HG03342 (cell line): ENCODE measurements around the gene LTBP1.
"Not testable (repeated sequence)": the region's sequence is repeated elsewhere in the genome, so short reads cannot be mapped to it uniquely, and the experiment has no call there.

Source experiments
- ATAC-seq: cut with Tn5 transposase; IDR thresholded peaks from one replicate; pipeline ENCODE4 v1.9.1; 2021; ENCODE audit warnings: mild to moderate bottlenecking, moderate library complexity; ENCODE audit not compliant: unreplicated experiment

Gene LTBP1, protein sequence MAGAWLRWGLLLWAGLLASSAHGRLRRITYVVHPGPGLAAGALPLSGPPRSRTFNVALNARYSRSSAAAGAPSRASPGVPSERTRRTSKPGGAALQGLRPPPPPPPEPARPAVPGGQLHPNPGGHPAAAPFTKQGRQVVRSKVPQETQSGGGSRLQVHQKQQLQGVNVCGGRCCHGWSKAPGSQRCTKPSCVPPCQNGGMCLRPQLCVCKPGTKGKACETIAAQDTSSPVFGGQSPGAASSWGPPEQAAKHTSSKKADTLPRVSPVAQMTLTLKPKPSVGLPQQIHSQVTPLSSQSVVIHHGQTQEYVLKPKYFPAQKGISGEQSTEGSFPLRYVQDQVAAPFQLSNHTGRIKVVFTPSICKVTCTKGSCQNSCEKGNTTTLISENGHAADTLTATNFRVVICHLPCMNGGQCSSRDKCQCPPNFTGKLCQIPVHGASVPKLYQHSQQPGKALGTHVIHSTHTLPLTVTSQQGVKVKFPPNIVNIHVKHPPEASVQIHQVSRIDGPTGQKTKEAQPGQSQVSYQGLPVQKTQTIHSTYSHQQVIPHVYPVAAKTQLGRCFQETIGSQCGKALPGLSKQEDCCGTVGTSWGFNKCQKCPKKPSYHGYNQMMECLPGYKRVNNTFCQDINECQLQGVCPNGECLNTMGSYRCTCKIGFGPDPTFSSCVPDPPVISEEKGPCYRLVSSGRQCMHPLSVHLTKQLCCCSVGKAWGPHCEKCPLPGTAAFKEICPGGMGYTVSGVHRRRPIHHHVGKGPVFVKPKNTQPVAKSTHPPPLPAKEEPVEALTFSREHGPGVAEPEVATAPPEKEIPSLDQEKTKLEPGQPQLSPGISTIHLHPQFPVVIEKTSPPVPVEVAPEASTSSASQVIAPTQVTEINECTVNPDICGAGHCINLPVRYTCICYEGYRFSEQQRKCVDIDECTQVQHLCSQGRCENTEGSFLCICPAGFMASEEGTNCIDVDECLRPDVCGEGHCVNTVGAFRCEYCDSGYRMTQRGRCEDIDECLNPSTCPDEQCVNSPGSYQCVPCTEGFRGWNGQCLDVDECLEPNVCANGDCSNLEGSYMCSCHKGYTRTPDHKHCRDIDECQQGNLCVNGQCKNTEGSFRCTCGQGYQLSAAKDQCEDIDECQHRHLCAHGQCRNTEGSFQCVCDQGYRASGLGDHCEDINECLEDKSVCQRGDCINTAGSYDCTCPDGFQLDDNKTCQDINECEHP (N-terminal part only)

DNA sequence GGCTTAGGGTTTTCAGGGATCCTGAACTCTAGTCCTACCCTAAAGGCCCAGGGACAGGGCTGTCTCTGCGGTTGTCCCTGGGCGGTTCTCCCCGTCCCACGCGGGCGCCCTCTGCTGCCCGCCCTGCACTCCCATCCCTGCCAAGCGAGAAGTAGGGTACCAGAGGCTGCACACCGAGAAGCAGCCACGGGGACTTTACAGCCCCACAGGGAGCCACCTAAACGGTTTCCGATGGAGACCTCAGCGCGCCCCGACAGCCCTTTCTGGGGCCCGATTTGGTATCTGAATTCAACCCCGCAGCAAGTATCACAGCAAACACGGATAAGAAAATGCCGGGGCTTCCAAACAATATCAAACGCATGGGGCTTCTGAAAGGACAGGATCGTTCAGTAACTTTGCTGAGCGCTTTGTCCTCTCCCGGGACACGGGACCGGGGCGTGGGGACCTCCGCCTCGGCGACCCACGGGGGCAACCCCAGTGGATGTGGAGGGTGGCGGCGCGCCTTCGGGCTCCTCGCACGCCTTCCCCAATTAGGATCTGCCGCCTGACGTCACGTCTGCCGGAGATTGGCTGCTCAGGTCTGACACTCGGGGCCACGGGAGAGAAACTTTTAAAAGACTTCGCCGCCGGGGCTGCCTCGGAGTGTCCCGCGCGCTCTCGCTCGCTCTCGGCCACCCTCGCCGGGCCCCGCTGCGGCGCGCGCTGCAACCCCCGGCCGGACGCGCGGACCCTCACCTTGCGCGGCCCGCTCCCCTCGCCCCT is at the start of gene LTBP1:
Gene LTBP1, plus strand, starts transcription at position 640 of the 762 bp plus-strand sequence. CDS start 372 bp downstream, outside the sequence.
- peak; percentile 65 for ATAC-seq

DNA sequence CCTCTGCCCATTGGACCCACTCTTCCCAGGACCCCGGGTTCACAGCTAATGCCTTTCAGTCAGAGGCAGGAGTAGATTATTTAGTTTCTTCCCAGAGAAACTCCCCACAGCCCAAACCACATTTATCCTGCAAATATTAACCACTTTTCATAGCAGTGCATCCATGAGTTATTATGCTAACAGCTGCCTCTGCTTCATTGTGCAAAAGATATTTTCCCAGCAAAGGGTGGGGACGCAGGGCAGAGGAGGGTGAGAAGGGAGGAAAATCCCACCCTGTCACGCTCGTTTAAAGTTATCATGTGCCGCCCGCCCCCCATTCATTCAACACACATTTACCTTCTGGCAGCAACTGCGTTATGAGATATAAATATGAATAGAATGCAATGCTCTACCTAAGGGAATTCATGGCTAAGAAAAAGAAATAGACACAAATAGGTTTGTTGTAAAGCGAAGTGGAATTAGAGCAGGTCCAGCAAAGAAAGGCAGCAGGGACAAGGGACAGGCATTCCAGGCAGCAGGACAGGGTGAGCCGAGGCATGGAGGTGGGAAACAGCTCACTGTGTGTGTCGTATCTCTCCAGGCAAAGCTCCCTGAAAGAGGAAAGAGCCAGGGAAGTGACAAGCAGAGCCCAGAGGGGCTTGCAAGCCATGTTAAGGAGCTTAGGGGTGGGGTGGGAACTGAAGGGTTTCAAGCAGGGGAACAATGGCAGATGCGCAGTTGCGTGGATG is 46.3 kb upstream of the LTBP1 start:
- ATAC-seq: no peak

DNA sequence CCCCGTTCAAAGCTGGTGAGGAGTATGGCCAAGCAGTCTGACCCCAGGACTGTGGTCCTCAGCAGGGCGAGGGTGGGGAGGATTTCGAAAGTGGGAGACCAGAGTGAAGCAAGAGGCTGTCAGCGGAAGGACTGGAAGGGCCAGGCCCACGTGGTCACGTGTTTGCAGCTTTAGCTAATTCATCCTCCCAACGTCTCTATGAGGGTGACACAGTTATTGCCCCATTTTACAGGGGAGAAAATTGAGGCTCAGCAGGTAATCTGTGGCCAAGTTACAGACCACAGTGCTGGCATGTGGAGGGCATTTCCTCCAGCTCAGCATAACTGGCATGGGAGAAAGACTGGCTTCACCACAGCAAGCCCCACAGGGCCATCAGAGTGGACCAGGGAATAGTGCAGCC is 45.4 kb upstream of the LTBP1 start:
- no peak for ATAC-seq

DNA sequence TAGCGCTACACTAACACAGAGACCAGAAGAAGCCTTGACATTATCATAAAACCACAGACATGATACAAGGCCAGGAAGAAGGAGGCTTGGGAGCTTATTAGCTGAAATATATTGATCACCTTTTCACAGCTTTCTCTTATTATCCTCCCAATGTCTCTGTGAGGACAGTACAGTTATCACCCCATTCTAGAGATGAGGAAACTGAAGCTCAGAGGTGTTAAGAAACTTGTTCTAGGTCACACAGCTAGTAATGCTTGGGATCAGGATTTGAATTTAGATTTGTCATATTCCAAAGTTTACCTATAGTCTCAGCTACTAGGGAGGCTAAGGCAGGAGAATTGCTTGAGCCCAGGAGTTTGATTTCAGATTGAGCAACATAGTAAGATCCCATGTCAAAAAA is 44.6 kb upstream of the LTBP1 start:
- no peak for ATAC-seq

DNA sequence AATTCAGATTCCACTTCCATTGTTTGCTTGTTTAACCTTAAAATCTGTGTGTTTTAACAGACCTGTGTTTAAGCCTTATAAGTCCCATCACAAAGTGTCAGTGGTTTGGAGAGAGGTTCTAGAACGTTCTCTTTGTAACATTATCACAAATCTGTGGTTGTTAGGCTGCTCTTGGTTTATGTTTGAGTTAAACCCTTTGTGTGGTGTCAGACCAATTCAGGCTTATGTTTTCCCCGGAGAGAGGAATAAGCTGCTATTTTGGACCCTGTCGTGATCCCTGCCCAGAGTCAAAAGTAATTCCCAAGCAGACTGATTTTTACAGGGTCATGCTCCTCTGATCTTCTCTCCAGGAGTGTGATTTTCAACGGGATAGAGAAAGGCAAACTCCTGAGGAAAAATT is 43.8 kb upstream of the LTBP1 start:
- no peak for ATAC-seq

DNA sequence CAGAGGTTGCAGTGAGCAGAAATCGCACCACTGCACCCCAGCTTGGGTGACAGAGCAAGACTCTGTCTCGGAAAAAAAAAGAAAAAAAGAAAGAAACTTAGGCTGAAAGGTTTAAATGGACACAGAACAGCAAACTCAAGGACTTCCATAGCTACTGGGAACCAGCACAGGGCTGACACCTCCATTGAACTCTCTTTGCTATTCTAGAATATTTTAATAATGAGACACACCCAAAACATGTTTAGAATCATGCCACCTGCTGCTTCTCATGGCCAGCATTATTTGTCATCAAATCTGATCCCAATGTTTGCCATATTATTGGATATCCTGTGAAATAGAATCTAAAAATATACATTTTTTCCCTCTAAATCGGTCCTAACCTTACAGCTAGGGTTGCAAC is 42.7 kb upstream of the LTBP1 start:
- ATAC-seq: no peak

DNA sequence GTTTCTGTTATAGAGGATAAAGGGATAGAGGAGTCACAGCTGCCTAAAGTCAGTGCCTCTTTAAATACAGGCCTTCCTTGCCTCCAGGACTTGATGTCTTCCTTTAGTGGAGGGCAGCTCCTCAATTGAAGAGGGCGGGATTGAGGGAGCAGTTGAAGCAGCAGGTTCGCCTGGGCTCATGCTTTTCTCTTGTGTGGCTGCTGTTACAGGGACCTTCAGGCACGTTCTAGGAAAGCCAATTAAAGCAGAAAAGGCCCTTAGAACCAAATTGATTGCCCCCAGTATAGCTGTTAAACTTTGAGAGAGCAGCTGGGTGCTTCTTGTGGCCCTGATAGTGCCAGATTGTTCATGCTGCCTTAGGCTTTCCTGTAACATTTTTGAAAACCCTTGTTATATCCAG is 42.0 kb upstream of the LTBP1 start:
- no peak for ATAC-seq

DNA sequence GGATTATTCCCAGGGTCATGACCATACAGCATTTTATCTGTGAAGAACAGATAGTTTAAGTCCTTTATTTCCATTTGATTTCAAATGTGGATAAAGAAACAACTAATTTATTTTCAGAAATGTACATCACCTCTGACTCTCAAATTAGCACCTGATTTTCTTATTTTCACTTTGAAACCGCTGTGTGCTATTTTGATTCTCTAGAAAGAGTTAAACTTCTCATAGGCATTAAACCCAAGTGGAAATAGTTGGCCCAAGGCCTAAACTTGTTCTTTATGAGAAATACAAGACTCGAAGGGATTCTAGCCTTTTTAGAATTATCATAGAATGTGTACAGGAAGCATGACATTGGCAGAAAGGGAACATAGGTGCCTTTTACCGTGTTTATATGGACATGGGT is 41.5 kb upstream of the LTBP1 start:
- no peak for ATAC-seq

DNA sequence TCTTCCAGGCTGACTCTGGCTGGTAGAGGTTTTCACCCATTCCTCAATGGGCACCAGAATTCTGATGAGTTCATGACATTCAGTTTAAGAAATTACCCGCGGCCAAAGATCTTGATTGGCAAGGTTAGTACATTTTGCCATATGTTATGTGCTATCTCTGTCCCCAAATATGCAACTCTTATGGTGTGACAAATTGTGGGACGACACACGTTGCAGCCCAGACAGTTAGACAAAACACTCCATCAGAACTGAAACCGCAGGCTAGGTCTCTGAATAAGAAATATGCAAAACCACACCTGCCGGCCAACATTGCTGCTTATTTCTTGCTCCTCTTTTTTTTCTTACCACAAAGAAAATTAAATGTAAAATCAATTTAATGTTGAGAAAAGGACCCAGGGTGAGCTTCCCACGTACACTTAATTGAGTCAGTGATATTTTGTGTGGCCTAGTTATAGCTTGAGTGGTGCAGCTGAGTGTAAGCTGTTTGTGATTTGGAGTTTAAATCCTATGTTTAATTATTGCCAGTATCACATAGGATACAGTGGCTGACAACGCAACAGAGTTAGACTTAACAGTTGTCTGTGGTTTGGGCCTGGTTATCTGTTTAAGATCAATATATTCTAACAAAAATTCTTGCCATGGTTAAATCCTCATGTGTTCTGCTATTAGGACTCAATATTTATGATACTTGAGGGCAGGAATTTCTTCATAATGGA is 35.7 kb upstream of the LTBP1 start:
- peak; percentile 94 for ATAC-seq

DNA sequence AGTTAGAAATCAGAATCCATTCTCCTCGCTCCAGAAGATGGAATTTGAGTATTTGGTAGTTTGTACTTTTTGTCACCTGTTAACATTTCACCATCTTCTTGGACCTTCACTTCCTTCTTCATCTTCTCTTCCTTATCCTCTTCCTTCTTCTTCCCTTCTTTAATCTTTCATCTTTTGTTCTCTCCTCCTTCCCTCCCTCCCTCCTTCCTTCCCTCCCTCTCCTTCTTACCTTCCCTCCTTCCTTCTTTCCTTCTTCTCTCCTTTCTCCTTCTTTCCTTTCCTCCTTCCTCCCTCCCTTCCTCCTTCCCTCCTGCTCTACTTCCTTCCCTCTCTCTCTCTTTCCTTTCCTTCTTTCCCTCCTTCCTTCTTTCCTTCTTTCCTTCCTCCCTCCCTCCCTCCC is 31.1 kb upstream of the LTBP1 start:
- ATAC-seq: no peak

DNA sequence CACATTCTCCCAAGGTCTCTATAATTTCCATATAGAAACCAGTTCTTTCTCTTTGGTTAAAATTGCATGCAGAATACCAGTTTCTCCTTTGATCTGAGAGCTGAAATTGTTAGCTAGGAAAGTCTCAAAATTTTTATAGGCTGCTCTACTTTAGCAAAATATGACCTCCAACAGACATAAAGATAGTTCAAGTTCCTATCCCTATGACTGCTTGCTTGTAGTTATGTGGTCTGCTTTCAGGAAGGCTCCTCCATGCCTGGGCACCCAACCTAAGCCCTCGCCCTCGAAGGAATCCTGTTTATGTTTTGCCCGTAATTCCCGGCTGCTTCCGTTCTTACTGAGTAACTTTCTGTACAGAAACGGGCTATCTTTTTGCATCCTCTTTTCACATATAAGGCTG is 28.0 kb upstream of the LTBP1 start:
- no peak for ATAC-seq

DNA sequence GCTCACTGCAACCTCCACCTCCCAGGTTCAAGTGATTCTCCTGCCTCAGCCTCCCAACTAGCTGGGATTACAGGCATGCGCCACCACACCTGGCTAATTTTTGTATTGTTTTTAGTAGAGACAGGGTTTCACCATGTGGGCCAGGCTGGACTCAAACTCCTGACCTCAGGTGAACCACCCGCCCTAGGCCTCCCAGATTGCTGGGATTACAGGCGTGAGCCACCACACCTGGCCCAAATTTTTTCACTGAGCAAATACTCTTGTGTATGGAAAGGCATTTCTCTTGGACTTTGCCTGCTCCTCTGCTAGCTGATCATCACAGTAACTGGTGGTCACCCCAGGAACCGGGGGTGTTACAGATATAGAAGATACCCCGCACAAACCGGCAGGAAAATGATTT is 26.9 kb upstream of the LTBP1 start:
- not testable (repeated sequence) for ATAC-seq

DNA sequence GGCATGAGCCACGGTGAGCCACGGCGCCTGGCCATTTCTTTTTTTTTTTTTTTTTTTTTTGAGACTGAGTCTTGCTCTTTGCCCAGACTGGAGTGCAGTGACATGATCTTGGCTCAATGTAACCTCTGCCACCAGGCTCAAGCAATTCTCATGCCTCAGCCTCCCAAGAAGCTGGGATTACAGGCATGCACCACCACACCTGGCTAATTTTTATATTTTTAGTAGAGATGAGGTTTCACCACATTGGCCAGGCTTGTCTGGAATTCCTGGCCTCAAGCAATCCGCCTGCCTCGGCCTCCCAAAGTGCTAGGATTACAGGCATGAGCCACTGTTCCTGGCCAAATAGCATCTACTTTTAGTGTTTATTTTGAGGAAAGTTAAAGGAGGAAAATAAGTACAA is 25.3 kb upstream of the LTBP1 start:
- ATAC-seq: not testable (repeated sequence)

DNA sequence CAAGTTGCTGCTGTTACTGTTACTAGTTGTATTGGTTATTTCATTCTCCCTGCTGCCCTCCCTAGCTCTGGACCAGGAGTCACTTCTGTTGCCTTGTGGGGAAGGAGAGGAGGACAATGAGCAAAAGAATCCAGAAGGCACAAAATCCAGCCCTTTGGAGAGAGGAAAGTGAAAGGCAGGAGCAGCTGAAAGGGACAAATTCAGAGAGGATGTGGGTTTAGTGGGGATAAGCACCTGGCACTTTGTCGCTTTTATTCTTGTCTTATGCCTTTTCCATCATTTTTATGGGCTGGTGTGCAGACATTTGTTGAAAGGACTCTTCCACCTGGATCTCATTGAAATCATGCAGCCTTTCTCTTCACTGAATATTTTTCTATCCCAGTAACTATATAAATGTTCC is 24.3 kb upstream of the LTBP1 start:
- no peak for ATAC-seq

DNA sequence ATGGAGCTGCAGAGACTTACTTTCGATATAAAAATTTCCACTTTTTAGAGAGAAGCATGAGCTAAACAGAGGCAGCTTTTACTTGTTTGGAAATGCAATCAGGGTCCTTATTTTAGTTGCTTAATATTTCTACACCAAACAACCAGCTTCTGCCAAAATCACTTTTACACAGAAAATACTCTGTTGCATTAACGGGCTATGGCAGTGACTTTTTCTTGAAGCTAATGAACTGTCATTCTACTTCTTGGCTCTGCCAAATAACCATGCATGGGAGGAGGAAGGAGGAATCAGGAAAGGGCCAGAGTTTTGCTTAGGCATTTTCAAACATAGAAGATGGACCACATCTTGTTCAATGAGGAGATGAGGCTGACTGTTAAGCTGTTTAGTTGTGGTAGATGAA is 23.6 kb upstream of the LTBP1 start:
- ATAC-seq: no peak

DNA sequence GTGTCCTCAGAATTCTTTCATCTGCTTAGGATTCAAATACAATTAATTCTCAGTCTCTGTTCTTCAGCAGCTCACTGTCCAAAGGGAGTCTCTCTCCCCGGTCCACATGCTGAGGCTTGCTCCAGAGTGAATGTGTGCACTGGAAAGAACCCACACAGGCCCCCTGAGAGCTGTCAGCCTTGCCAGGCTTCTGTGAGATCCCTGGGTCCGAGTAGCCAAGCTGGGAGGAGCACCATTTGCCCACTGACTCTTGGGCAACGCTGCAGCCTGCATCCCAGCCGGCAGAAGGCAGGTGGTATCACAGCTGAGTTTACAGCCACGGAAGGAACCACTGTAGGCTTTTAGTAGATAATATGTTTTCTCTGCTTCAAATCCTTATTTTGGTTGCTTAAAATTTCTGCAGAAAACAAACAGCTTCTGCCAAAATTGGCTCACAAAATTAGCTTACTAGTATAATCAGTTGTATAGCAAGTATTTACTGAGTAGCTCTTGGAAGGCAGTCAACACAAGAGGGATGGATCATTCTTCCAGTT is 21.4 kb upstream of the LTBP1 start:
- ATAC-seq: no peak

DNA sequence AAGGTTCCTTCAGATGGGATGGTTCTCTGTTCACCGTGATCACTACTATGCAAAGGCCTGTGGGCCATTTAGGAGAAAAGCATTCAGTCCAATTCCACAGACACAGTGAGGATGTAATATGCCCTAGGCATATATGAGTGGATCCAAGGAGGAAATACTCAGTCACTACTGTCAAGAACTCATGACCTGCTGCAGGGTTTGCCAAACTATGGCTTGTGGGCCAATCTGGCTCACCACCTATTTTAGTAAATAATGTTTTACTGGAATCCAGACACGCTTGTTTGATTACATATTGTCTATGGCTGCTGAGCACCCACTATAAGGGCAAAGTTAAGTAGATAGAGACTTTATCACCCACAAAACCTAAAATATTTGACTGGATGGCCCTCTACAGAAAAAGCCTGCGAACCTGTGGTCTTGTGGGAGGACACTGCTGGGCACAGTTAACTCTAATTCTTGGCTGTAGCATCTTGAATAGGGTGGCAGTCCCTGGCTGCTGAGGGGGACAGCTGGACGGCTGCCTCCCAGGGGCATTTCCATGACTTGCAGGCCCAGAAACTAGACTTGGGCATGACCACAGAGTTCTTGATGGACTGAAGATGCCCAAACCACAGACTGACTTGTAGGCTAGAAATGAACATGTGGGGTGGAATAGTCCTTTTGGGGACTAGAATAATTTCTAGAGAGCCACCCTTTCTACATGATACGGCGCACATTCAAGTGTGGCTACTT is 20.6 kb upstream of the LTBP1 start:
- no peak for ATAC-seq

DNA sequence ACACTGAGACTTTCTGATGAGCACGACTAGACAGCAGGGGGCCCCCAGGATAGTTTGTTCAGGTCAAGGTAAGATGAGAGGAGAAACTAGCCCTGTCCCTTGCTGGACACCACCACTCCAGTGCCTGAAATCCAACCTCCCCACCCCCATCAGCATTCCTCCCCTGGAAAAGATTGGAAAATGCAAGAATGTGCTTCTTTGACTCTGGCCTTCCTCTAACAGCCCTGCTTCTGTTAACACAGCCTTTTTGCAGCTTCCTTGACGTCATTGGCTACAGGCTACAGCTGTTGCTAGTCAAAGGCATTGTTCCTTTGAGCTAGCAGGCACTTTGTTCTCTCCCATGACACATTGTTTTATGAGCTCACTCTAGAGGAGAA is 20.1 kb upstream of the LTBP1 start:
- no peak for ATAC-seq
